Measurements from ENCODE around the gene RBM34. TPM values are rescaled to one million over a fixed set of nuclear protein-coding genes. Genes with fewer than 3 reads are reported as not detected.
A peak's percentile ranks its signal among the peaks of the same experiment; 100 is the strongest.
"Not testable (repeated sequence)": the region's sequence is repeated elsewhere in the genome, so short reads cannot be mapped to it uniquely, and the experiment has no call there.

The RBM34 gene
- total RNA-seq, 4 donors from 2014 or later: 38.7 to 60.0 (median 46.1) TPM

DNA sequence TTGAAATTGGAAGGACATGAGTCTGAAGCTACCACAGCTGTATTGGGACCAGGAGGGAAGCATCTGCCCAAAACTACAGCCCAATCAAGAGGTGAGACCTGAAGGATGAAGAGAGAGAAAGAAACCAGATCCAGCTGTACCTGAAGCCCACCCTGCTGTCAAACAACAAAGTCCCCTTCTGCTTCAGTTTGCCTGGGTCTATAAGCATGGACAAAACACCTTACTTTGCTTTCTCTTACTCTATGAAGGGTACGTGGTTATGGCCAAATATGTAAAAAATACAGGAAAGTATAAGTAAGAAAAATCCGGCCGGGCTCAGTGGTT lies 58.8 kb downstream of the RBM34 start:
- H3K4me3 ChIP-seq (ENCODE audit: low read depth, poor library complexity, severe bottlenecking): no peak overlapping the region
- TF ChIP-seq POLR2A (IDR thresholded peaks at IDR 0.05) (no peak), CTCF (IDR thresholded peaks at IDR 0.05) (no peak)
- intact Hi-C loops (cut with DNase I; ENCODE audit: low total_unique reads): loop anchor here (10.0 kb wide), 1 partner anchor 313 kb away; no protein-coding TSS in a partner anchor
- whole genome bisulfite sequencing, 2 donors: 77 to 83% methylated on average over 3 of the region's 3 CpGs
- no peak for DNase-seq (ENCODE audit: low spot score in 2 of 2)

DNA sequence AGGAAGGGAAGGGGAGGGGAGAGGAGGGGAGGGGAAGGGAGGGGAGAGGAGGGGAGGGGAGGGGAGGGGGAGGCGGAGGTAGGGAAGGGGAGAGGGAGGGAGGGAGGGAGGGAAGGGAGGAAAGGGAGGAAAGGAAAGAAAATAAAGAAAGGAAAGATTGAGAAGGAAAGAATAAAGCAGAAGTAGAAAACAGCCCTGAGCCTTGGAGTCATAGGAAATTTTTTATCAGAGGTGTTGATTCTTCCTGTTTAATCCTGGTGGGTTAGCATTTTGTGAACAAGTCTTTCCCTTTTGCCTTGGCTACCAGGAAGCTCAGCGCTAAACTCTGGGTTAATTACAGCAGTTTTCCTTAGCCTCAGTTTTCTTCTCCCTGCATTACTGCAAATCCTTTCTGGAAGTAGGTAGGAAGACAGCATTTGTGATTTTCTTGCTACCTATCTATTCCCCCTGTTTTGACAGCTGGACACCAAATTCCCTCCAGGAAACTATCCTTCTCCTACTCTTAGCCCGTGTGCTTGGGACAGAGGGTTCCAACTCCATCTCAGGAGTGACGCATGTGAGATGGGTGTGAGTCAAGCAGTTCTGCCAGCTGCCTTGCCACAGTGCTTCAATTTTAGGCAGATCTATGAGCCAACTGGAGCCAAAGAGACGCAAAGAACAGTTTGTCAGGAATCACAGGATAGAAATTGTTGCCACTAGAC lies 59.3 kb downstream of the RBM34 start:
- 56 to 66% methylated on average over 5 of the region's 5 CpGs for WGBS, 2 donors
- DNase-seq (ENCODE audit: low spot score in 2 of 2): no peak
- intact Hi-C loops (cut with DNase I; ENCODE audit: low total_unique reads): loop anchor here (10.0 kb wide), 1 partner anchor 313 kb away; no protein-coding TSS in a partner anchor
- TF ChIP-seq CTCF (IDR thresholded peaks at IDR 0.05) (no peak), POLR2A (IDR thresholded peaks at IDR 0.05) (no peak)
- H3K4me3 ChIP-seq (ENCODE audit: low read depth, poor library complexity, severe bottlenecking): no peak overlapping the region

- no peak for TF ChIP-seq POLR2A (IDR thresholded peaks at IDR 0.05)
- no peak for TF ChIP-seq CTCF (IDR thresholded peaks at IDR 0.05)
- H3K4me3 ChIP-seq (ENCODE audit: low read depth, poor library complexity, severe bottlenecking): no peak overlapping the region
- intact Hi-C loops (cut with DNase I; ENCODE audit: low total_unique reads): loop anchor here (10.0 kb wide), 1 partner anchor 315 kb away; no protein-coding TSS in a partner anchor
- DNase-seq (ENCODE audit: low spot score in 2 of 2): peak in 1 of 2 donors; percentile 83
- 58 to 76% methylated on average over 13 of the region's 13 CpGs for WGBS, 2 donors
Measured at GRCh38 chr1:235100194-235100772, 60.8 kb downstream of the RBM34 start.

- intact Hi-C loops (cut with DNase I; ENCODE audit: low total_unique reads): no loop called here
- 91 to 96% methylated on average over 9 of the region's 9 CpGs for WGBS, 2 donors
- DNase-seq (ENCODE audit: low spot score in 2 of 2): peak in 1 of 2 donors; percentile 81
- TF ChIP-seq CTCF (IDR thresholded peaks at IDR 0.05): no peak
- H3K4me3 ChIP-seq (ENCODE audit: low read depth, poor library complexity, severe bottlenecking): no peak overlapping the region
Measured at GRCh38 chr1:235098991-235099390, 62.1 kb downstream of the RBM34 start.

DNA sequence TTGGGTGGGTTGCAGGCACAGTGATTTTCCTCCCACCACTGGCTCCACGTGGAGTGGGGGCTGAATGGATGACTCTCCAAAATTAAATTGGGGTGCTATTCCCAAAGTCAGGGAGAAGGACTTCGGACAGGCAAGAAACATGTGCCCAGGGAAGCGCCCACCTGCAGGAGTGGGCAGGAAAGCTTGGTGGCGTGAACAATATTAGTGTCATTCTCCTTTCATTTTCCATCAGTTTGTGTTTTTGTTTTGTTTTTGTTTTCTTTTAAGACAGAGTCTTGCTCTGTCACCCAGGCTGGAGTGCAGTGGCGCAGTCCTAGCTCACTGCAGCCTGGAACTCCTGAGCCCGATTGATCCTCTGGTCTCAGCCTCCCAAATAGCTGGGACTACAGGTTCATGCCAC lies 62.5 kb downstream of the RBM34 start:
- 79 to 91% methylated on average over 6 of the region's 6 CpGs for WGBS, 2 donors
- TF ChIP-seq CTCF (IDR thresholded peaks at IDR 0.05) (no peak), POLR2A (IDR thresholded peaks at IDR 0.05) (no peak)
- intact Hi-C loops (cut with DNase I; ENCODE audit: low total_unique reads): no loop called here

DNA sequence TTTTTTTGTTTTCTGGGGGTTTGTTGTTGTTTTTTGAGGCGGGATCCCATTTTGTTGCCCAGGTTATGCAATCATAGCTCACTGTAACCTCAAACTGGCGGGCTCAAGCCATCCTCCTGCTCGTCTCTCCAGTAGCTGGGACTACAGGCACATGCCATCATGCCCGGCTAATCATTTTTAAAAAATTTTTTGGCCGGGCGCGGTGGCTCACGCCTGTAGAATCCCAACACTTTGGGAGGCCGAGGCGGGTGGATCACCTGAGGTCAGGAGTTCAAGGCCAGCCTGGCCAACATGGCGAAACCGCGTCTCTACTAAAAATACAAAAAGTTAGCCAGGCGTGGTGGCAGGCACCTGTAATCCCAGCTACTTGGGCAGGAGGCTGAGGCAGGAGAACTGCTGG lies 63.5 kb downstream of the RBM34 start:
- intact Hi-C loops (cut with DNase I; ENCODE audit: low total_unique reads); H3K4me3 ChIP-seq (ENCODE audit: low read depth, poor library complexity, severe bottlenecking): not testable (repeated sequence)
- peak in 1 of 2 donors; percentile 45 for DNase-seq (ENCODE audit: low spot score in 2 of 2)
- WGBS, 2 donors: 88 to 89% methylated on average over 14 of the region's 14 CpGs

More for the DNA sequence above, 62.5 kb downstream of the RBM34 start:
- DNase-seq (ENCODE audit: low spot score in 2 of 2): peak in 1 of 2 donors; percentile 63
- no peak overlapping the region for H3K4me3 ChIP-seq (ENCODE audit: low read depth, poor library complexity, severe bottlenecking)

Measured in lower leg skin (tissue), 4 donors.